EL (cell line): ENCODE measurements around the gene SLC6A18.
"Not testable (repeated sequence)": the region's sequence is repeated elsewhere in the genome, so short reads cannot be mapped to it uniquely, and the experiment has no call there.

ENCODE experiments used
- DNase-seq: peaks from one replicate; pipeline ENCODE4 v3.0.0-alpha.2; 2016

SLC6A18 gene

DNA sequence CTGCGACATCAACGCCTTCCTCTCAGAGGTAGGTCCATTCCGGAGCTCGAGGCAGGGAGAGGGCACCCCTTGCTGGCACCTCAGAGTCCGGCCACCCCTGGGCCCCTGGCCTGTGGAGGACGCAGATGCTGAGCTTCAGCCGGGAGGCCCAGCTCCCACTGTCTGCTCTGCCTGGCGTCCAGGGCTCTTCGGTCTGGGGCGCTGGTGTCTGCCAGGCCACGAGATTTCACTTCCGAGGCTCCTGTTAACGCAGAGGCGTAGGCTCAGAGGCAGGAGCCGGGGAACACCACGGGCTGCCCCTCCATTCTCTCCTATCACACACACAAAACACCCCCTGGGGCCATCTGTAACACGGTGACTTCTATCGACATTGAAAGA, 8.3 kb upstream of the SLC6A18 start:
- DNase-seq: no peak

DNA sequence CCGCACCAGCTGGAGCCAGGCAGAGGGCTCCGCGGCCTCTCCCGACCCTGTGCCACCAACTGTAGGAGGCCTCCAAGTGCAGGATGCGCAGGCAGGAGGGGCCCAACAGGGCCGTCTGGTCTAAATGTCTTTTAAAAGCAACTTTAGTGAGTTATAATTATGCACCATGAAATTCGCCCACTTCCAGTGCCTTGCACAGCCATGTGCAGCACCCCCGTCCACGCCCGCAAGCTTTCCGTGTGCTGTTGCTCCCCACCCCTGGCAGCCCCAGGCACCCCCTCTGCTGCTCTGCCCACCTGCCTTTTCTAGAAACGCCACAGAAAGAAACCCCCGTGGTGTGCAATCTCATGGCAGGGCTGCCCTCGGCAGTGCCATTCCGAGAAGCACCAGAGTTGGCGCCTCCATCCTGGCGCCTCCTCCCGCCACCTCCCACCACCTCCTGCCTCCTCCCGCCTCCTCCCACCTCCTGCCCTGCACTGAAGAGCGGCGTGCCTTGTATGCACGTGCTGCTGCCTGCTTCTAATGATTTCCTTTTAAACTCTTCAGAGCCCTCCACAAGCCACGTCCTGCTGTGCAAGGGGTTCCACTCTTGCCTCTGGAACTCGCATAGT, 7.5 kb upstream of the SLC6A18 start:
- DNase-seq: no peak

GRCh38 chr5:1218351-1219080, 6.7 kb upstream of the SLC6A18 start:
- DNase-seq: no peak

GRCh38 chr5:1219098-1219767, 5.9 kb upstream of the SLC6A18 start:
- DNase-seq: no peak

GRCh38 chr5:1219768-1220100, 5.4 kb upstream of the SLC6A18 start:
- no peak for DNase-seq

DNA sequence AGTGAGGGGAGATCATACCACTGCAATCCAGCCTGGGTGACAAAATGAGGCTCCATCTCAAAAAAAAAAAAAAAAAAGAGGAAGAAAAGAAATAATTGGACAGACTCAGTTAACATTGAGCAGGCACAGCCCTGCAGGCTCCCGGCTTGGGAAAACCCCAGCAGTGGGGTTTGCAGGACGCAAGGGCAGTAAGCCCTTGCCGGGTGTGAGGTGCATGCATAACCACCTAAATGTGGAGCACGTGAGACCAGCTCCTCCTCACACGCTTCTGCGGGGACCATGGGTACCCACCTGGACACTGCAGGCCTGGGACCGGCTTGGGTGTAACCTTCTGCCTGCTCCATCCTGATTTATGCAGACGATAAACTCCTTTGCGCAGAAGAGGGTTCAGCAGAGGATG, 4.8 kb upstream of the SLC6A18 start:
- DNase-seq: no peak

DNA sequence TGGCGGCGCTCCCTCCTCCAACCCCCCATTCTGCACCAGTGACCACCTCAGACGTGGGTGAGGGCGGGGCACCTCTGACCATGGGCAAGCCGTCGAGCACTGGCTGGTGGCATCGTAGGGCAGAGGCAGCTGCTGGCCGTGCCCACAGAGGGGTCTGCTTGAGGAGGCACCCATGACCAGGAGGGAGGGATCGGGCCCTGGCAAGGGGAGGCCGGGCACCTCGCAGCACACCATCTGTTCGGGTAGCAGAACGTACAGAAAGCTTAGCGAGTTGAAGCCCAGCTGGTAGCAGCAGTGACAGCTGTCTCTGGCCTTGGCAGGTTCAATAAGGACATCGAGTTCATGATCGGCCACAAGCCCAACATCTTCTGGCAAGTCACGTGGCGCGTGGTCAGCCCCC, 4.3 kb upstream of the SLC6A18 start:
- DNase-seq: no peak

- DNase-seq: no peak
Measured at GRCh38 chr5:1221721-1222120, 3.5 kb upstream of the SLC6A18 start.

- no peak for DNase-seq
Measured at GRCh38 chr5:1222147-1222546, 3.0 kb upstream of the SLC6A18 start.

GRCh38 chr5:1222621-1223277, 2.4 kb upstream of the SLC6A18 start:
- DNase-seq: no peak

GRCh38 chr5:1223278-1223670, 1.9 kb upstream of the SLC6A18 start:
- DNase-seq: no peak

GRCh38 chr5:1224631-1225030, 550 bp upstream of the SLC6A18 start:
- no peak for DNase-seq

GRCh38 chr5:1226231-1226630, 1.1 kb downstream of the SLC6A18 start:
- no peak for DNase-seq

DNA sequence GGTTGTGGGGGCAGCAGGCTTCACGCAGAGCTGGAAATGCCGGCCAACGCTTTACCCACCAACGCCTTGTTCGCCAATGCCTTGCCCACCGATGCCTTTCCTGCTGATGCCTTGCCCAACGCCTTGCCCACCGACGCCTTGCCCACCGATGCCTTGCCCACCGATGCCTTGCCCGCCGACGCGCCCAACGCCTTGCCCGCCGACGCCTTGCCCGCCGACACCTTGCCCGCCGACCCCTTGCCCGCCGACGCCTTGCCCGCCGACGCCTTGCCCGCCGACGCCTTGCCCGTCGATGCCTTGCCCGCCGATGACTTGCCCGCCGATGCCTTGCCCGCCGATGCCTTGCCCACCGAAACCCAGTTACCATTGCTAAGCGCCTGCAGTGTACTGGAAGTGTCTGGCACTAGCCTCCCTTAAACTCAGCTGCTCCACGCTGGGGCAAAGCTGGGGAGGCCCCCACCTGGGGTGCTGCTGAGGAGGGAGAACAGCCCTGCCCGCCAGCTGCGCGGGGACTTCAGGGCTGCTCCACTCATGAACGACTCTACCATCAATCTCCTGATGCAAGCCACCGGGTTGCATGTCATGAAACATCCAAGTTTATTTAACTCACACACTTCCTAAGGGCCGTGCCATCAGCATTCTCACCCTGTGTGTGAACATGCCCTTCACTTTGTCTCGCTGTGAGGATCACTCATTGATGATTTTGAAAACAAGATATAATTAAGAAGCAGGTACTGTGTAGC, 1.8 kb downstream of the SLC6A18 start:
- DNase-seq: no peak

DNA sequence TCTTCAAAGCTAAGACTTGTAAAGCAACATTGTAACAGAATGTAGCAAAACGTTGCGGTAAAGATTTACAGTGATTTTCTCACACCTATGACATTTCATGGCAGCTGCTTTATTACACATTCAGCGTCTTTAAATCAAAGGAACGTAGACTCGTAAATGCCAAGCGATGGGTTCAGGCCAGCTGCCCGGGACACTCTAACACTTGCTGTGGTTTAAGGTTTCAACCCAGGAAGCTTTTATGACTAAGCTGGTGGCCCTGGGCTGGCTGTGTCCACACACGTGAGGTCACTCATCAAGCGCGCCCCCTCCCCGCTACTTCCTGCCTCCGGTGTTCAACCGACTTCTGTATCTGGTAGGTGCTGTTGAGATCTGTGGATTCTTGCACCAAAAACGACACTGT, 2.5 kb downstream of the SLC6A18 start:
- DNase-seq: peak; percentile 46

GRCh38 chr5:1228120-1228519, 2.9 kb downstream of the SLC6A18 start:
- DNase-seq: no peak

DNA sequence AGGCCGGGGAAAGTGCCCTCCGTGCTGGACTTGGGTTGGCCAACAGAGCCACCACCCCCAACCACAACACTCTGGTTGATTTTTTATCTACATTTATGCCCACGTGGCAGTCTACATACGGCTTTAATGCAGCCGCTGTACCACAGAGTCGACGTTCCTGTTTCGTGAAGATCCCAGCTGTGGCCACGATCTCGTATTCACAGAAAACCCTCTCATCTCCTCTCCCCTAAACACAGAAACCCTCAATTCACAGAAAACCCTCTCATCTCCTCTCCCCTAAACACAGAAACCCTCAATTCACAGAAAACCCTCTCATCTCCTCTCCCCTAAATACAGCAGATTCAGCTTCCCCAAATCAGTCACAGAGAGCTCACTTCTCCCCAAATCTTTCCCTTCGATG, 3.8 kb downstream of the SLC6A18 start:
- DNase-seq: not testable (repeated sequence)

DNA sequence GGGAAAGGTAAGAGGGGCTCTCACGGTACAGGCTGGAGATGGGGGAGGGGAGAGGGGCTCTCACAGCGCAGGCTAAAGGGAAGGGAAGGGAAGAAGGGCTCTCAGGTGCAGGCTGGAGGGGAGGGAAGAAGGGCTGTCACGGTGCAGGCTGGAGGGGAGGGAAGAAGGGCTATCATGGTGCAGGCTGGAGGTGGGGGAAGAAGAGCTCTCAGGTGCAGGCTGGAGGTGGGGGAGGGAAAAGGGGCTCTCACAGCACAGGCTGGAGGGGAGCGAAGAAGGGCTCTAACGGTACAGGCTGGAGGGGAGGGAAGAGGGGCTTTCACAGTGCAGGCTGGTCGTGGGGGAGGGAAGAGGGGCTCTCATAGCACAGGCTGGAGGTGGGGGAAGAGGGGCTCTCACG, 4.6 kb downstream of the SLC6A18 start:
- no peak for DNase-seq

- no peak for DNase-seq
Measured at GRCh38 chr5:1230551-1230950, 5.4 kb downstream of the SLC6A18 start.

DNA sequence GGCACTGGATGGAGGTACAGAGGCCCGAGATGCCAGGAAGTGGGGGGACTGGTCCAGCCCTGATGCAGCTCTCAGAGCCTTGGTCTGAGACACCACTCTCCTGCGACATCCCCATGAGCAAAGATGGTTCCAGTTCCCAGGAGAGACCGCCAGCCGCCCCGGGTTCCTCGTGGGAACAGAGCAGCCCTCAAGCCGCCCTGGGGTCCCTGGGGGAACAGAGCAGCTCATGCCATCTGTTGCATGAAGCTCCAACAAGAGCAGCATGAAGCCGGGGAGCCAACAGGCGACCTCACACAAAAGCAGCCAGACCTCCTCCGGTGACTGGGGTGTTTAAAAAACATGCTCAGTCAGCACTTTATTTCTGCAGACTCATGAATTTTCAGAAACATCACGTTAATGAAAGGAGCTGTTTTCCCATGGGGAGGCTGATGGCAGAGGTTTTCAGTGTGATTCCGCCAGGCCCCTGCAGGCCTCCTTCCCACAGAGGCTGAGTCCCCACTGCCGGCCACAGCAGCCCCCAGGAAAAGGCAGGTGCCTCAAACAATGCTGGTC, 6.2 kb downstream of the SLC6A18 start:
- no peak for DNase-seq

- no peak for DNase-seq
Measured at GRCh38 chr5:1232780-1233179, 7.6 kb downstream of the SLC6A18 start.

DNA sequence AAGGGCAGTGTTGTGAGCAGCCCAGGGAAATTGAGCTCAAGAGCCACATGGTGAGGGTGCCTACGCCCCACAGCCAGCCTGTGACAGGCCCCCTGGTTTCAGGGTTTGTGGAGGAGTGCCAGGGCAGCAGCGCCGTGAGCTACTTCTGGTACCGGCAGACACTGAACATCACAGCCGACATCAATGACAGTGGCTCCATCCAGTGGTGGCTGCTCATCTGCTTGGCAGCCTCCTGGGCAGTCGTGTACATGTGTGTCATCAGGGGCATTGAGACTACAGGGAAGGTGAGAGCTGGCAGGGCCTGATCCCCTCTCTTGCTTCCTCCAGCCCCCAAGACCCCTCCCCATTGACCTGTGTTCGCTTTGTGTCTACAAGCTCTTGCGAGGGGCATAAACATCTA, 10.2 kb downstream of the SLC6A18 start:
- no peak for DNase-seq

DNA sequence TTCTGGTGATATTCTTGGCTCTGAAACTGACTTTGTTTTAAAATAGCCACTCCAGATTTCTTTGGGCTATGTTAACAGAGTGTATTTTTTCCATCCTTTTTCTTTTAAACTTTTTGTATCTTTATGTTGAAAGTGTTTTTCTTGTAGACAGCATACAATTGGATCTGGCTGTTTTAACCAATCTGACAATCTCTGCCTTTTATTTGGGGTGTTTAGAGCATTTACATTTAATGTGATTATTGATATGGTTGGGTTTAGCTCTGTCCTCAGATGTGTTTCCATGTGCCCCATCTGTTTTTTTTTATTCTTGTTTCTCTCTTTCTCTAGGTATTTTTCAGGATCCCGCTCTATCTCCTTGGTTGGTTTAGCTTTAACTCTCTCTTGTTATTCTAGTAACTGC, 10.7 kb downstream of the SLC6A18 start:
- no peak for DNase-seq
